ENCODE data around the gene ZSCAN5A.

ZSCAN5A gene

GRCh38 chr19:56282809-56283208 is 31.8 kb downstream of the ZSCAN5A start:
- H3K4me3 ChIP-seq (ENCODE audit: low read length), result no peak overlapping the region
- TF ChIP-seq CTCF (IDR thresholded peaks at IDR 0.05; ENCODE audit: insufficient read depth, low read depth, low read length, missing control alignments), result no peak

GRCh38 chr19:56273563-56274117 is 41.0 kb downstream of the ZSCAN5A start:
- peak; percentile 67 for DNase-seq (ENCODE audit: low read depth)
- H3K4me3 ChIP-seq (ENCODE audit: low read length), result no peak overlapping the region
- TF ChIP-seq CTCF (IDR thresholded peaks at IDR 0.05; ENCODE audit: insufficient read depth, low read depth, low read length, missing control alignments), result no peak

More at GRCh38 chr19:56282809-56283208, 31.8 kb downstream of the ZSCAN5A start:
- no peak for DNase-seq (ENCODE audit: low read depth)

GRCh38 chr19:56272161-56272798 is 42.4 kb downstream of the ZSCAN5A start, which contains the start of gene EDDM13:
Gene EDDM13, plus strand, starts transcription at chr19:56272748. Its CDS starts 87 bp downstream, at chr19:56272835.
- no peak within 1 kb of the TSS for H3K4me3 ChIP-seq (ENCODE audit: low read length)
- no peak for TF ChIP-seq CTCF (IDR thresholded peaks at IDR 0.05; ENCODE audit: insufficient read depth, low read depth, low read length, missing control alignments)
- no peak for DNase-seq (ENCODE audit: low read depth)

- H3K4me3 ChIP-seq (ENCODE audit: low read length), result no peak overlapping the region
- no peak for TF ChIP-seq CTCF (IDR thresholded peaks at IDR 0.05; ENCODE audit: insufficient read depth, low read depth, low read length, missing control alignments)
- DNase-seq (ENCODE audit: low read depth), result no peak
Observed at GRCh38 chr19:56271151-56271550, 43.5 kb downstream of the ZSCAN5A start.

GRCh38 chr19:56270676-56271075 is 44.0 kb downstream of the ZSCAN5A start:
- TF ChIP-seq CTCF (IDR thresholded peaks at IDR 0.05; ENCODE audit: insufficient read depth, low read depth, low read length, missing control alignments), result no peak
- peak; percentile 4 for DNase-seq (ENCODE audit: low read depth)
- H3K4me3 ChIP-seq (ENCODE audit: low read length), result no peak overlapping the region

GRCh38 chr19:56269348-56269747 is 45.3 kb downstream of the ZSCAN5A start:
- DNase-seq (ENCODE audit: low read depth), result no peak
- TF ChIP-seq CTCF (IDR thresholded peaks at IDR 0.05; ENCODE audit: insufficient read depth, low read depth, low read length, missing control alignments), result no peak

GRCh38 chr19:56266051-56266450 is 48.6 kb downstream of the ZSCAN5A start:
- H3K4me3 ChIP-seq (ENCODE audit: low read length), result no peak overlapping the region
- no peak for DNase-seq (ENCODE audit: low read depth)
- no peak for TF ChIP-seq CTCF (IDR thresholded peaks at IDR 0.05; ENCODE audit: insufficient read depth, low read depth, low read length, missing control alignments)

More at GRCh38 chr19:56269348-56269747, 45.3 kb downstream of the ZSCAN5A start:
- no peak overlapping the region for H3K4me3 ChIP-seq (ENCODE audit: low read length)
